NCI-H226 (cell line): Measurements from ENCODE around the gene FLACC1.
"Not testable (repeated sequence)": the region's sequence is repeated elsewhere in the genome, so short reads cannot be mapped to it uniquely, and the experiment has no call there.

ENCODE experiments used
- DNase-seq: peaks from one replicate; pipeline ENCODE4 v3.0.0-alpha.2; 2015

The FLACC1 gene

GRCh38 chr2:201249889-201250288, 107.3 kb downstream of the FLACC1 start:
- no peak for DNase-seq

GRCh38 chr2:201248288-201248844, 108.8 kb downstream of the FLACC1 start:
- no peak for DNase-seq

- no peak for DNase-seq
These were observed 110.9 kb downstream of the FLACC1 start for GRCh38 chr2:201246280-201246679.

GRCh38 chr2:201244829-201245228, 112.3 kb downstream of the FLACC1 start:
- DNase-seq, result no peak

GRCh38 chr2:201242571-201243277, 114.4 kb downstream of the FLACC1 start:
- DNase-seq, result no peak

GRCh38 chr2:201239167-201239935, 117.8 kb downstream of the FLACC1 start:
- not testable (repeated sequence) for DNase-seq
